Measurements from ENCODE around the gene VWA8.

DNA sequence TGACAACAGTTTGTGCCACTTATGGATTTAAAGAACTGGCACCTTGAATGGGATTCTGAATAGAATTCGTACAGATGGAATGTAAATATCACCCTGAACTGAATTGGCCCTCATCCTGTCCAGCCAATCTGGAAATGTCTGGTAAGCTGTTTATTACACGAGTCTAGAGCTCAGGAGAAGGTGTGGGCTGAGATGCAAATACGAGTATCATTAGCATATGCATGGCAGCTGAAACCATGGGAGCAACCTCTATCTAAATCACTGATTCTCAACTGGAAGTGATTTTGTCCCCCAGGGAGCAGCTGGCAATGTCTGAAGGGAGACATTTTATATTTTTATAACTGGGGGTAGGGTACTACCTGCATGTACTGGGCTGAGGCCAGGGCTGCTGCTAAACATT lies 15.6 kb upstream of the VWA8 start:
- no peak for TF ChIP-seq GATA3 (IDR thresholded peaks at IDR 0.05; ENCODE audit: low read depth, low read length)
- TF ChIP-seq GATA2 (IDR thresholded peaks at IDR 0.05; ENCODE audit: low read depth, low read length) = no peak
